ENCODE measurements around the gene PSMA4.
A peak's percentile ranks its signal among the peaks of the same experiment; 100 is the strongest.
"Not testable (repeated sequence)": the region's sequence is repeated elsewhere in the genome, so short reads cannot be mapped to it uniquely, and the experiment has no call there.

Gene PSMA4

GRCh38 chr15:78540141-78540870, at the start of gene PSMA4:
PSMA4 (plus strand) TSS chr15:78540444; CDS start chr15:78541928, 1,484 bp downstream.
- peaks cover 34 to 38% (median 36%) of the 10 kb centered on the region in 11 experiments for H3K36me3 ChIP-seq
- H3K27me3 ChIP-seq, result no peaks in the 10 kb centered on the region
- H4K20me1 ChIP-seq, result peaks cover 5 to 37% (median 31%) of the 10 kb centered on the region in 11 experiments; a peak in 17 of 22 replicates
- peaks cover 16 to 32% (median 25%) of the 10 kb centered on the region in 10 experiments; a peak in 19 of 20 replicates for H3K4me1 ChIP-seq
- H3K9me3 ChIP-seq (replicated peaks in 1 of 11), result no peaks in the 10 kb centered on the region
- H3K4me3 ChIP-seq, result peak within 1 kb of the TSS; percentile 74 to 90 (median 83)
- peak within 1 kb of the TSS; percentile 91 to 97 (median 94) for H3K9ac ChIP-seq
- TF ChIP-seq Cebpa-rat (IDR thresholded peaks at IDR 0.05), result no peak
- H3K4me2 ChIP-seq, result peak within 1 kb of the TSS; percentile 76 to 97 (median 93)
- peak within 1 kb of the TSS; percentile 89 to 98 (median 94) for H3K27ac ChIP-seq

GRCh38 chr15:78492872-78493271, 47.4 kb upstream of the PSMA4 start:
- Histone ChIP-seq H3K9me3 (replicated peaks in 1 of 11) (no peaks in the 10 kb centered on the region), H3K4me3 (no peak overlapping the region), H3K36me3 (peaks cover 96 to 100% (median 99%) of the 10 kb centered on the region in 11 experiments), H3K9ac (no peak overlapping the region), H3K4me1 (peaks cover 0 to 17% (median 11%) of the 10 kb centered on the region in 10 experiments; a peak in 16 of 20 replicates), H3K4me2 (no peak overlapping the region), H3K27me3 (no peaks in the 10 kb centered on the region), H4K20me1 (peaks cover 0 to 18% (median 6%) of the 10 kb centered on the region in 11 experiments; a peak in 12 of 22 replicates), H3K27ac (no peak overlapping the region)
- no peak for TF ChIP-seq Cebpa-rat (IDR thresholded peaks at IDR 0.05)

- no peak for TF ChIP-seq Cebpa-rat (IDR thresholded peaks at IDR 0.05)
- H3K9me3 ChIP-seq (replicated peaks in 1 of 11), result no peaks in the 10 kb centered on the region
- H3K27ac ChIP-seq, result no peak overlapping the region
- no peak overlapping the region for H3K4me2 ChIP-seq
- no peak overlapping the region for H3K4me3 ChIP-seq
- H3K9ac ChIP-seq, result no peak overlapping the region
- H4K20me1 ChIP-seq, result peaks cover 0 to 32% (median 0%) of the 10 kb centered on the region in 11 experiments; a peak in 6 of 22 replicates
- H3K4me1 ChIP-seq, result peaks cover 0 to 4% (median 0%) of the 10 kb centered on the region in 10 experiments; a peak in 4 of 20 replicates
- H3K36me3 ChIP-seq, result peaks cover 46 to 52% (median 48%) of the 10 kb centered on the region in 11 experiments
- H3K27me3 ChIP-seq, result no peaks in the 10 kb centered on the region
Observed at GRCh38 chr15:78501857-78502256, 38.4 kb upstream of the PSMA4 start.

GRCh38 chr15:78502641-78503040, 37.6 kb upstream of the PSMA4 start:
- peaks cover 38 to 44% (median 40%) of the 10 kb centered on the region in 11 experiments for H3K36me3 ChIP-seq
- H3K27ac ChIP-seq, result no peak overlapping the region
- H3K4me1 ChIP-seq, result peaks cover 0 to 6% (median under 1%) of the 10 kb centered on the region in 10 experiments; a peak in 12 of 20 replicates
- H3K9ac ChIP-seq, result no peak overlapping the region
- no peak overlapping the region for H3K4me3 ChIP-seq
- peaks cover 1 to 4% (median 3%) of the 10 kb centered on the region in 11 experiments; a peak in 14 of 22 replicates for H3K27me3 ChIP-seq
- TF ChIP-seq Cebpa-rat (IDR thresholded peaks at IDR 0.05), result no peak
- H4K20me1 ChIP-seq, result peaks cover 0 to 32% (median 0%) of the 10 kb centered on the region in 11 experiments; a peak in 6 of 22 replicates
- no peaks in the 10 kb centered on the region for H3K9me3 ChIP-seq (replicated peaks in 1 of 11)
- no peak overlapping the region for H3K4me2 ChIP-seq

GRCh38 chr15:78506971-78507830, 33.0 kb upstream of the PSMA4 start, which contains the start of gene HYKK:
HYKK (plus strand) TSS chr15:78507577; CDS start chr15:78513089, 5,512 bp downstream.
- peaks cover 10 to 25% (median 18%) of the 10 kb centered on the region in 11 experiments; a peak in 19 of 22 replicates for H3K27me3 ChIP-seq
- H3K4me2 ChIP-seq, result peak within 1 kb of the TSS; percentile 91 to 100 (median 97)
- H3K36me3 ChIP-seq, result no peaks in the 10 kb centered on the region
- no peaks in the 10 kb centered on the region for H3K9me3 ChIP-seq (replicated peaks in 1 of 11)
- H3K9ac ChIP-seq, result peak within 1 kb of the TSS; percentile 60 to 76 (median 70)
- H3K4me1 ChIP-seq, result peaks cover 0 to 15% (median 9%) of the 10 kb centered on the region in 10 experiments; a peak in 16 of 20 replicates
- H3K4me3 ChIP-seq, result peak within 1 kb of the TSS; percentile 65 to 84 (median 74)
- H3K27ac ChIP-seq, result peak within 1 kb of the TSS in 4 of 11 experiments; percentile 7 to 28 (median 22); a peak in 3 of 22 replicates
- peaks cover 0 to 11% (median 0%) of the 10 kb centered on the region in 11 experiments; a peak in 2 of 22 replicates for H4K20me1 ChIP-seq
- TF ChIP-seq Cebpa-rat (IDR thresholded peaks at IDR 0.05), result no peak

GRCh38 chr15:78507831-78508160, 32.4 kb upstream of the PSMA4 start:
- no peak for TF ChIP-seq Cebpa-rat (IDR thresholded peaks at IDR 0.05)
- H3K4me2 ChIP-seq, result peak overlapping the region; percentile 91 to 100 (median 97)
- no peaks in the 10 kb centered on the region for H3K36me3 ChIP-seq
- peaks cover 0 to 15% (median 9%) of the 10 kb centered on the region in 10 experiments; a peak in 16 of 20 replicates for H3K4me1 ChIP-seq
- peaks cover 10 to 25% (median 18%) of the 10 kb centered on the region in 11 experiments; a peak in 19 of 22 replicates for H3K27me3 ChIP-seq
- peak overlapping the region in 4 of 11 experiments; percentile 7 to 28 (median 22); a peak in 3 of 22 replicates for H3K27ac ChIP-seq
- peak overlapping the region; percentile 65 to 84 (median 74) for H3K4me3 ChIP-seq
- no peaks in the 10 kb centered on the region for H3K9me3 ChIP-seq (replicated peaks in 1 of 11)
- peak overlapping the region; percentile 60 to 76 (median 70) for H3K9ac ChIP-seq
- H4K20me1 ChIP-seq, result peaks cover 0 to 11% (median 0%) of the 10 kb centered on the region in 11 experiments; a peak in 1 of 22 replicates

GRCh38 chr15:78508272-78508671, 32.0 kb upstream of the PSMA4 start:
- TF ChIP-seq Cebpa-rat (IDR thresholded peaks at IDR 0.05), result no peak
- peaks cover 10 to 25% (median 18%) of the 10 kb centered on the region in 11 experiments; a peak in 19 of 22 replicates for H3K27me3 ChIP-seq
- H3K9ac ChIP-seq, result peak overlapping the region in 7 of 11 experiments; percentile 65 to 76 (median 71); a peak in 9 of 22 replicates
- peak overlapping the region; percentile 91 to 100 (median 97) for H3K4me2 ChIP-seq
- H3K36me3 ChIP-seq, result no peaks in the 10 kb centered on the region
- H3K4me3 ChIP-seq, result peak overlapping the region; percentile 65 to 84 (median 74)
- H3K9me3 ChIP-seq (replicated peaks in 1 of 11), result no peaks in the 10 kb centered on the region
- H3K27ac ChIP-seq, result no peak overlapping the region
- peaks cover 0 to 11% (median 0%) of the 10 kb centered on the region in 11 experiments; a peak in 1 of 22 replicates for H4K20me1 ChIP-seq
- peaks cover 0 to 15% (median 9%) of the 10 kb centered on the region in 10 experiments; a peak in 16 of 20 replicates for H3K4me1 ChIP-seq

GRCh38 chr15:78509726-78510312, 30.4 kb upstream of the PSMA4 start:
- H4K20me1 ChIP-seq, result peaks cover 0 to 11% (median 0%) of the 10 kb centered on the region in 11 experiments; a peak in 1 of 22 replicates
- no peak overlapping the region for H3K4me3 ChIP-seq
- no peak overlapping the region for H3K27ac ChIP-seq
- no peak overlapping the region for H3K9ac ChIP-seq
- peaks cover 10 to 25% (median 18%) of the 10 kb centered on the region in 11 experiments; a peak in 19 of 22 replicates for H3K27me3 ChIP-seq
- H3K4me2 ChIP-seq, result no peak overlapping the region
- H3K4me1 ChIP-seq, result peaks cover 0 to 15% (median 9%) of the 10 kb centered on the region in 10 experiments; a peak in 16 of 20 replicates
- TF ChIP-seq Cebpa-rat (IDR thresholded peaks at IDR 0.05), result no peak
- no peaks in the 10 kb centered on the region for H3K9me3 ChIP-seq (replicated peaks in 1 of 11)
- H3K36me3 ChIP-seq, result no peaks in the 10 kb centered on the region

GRCh38 chr15:78520035-78520434, 20.2 kb upstream of the PSMA4 start:
- H3K4me3 ChIP-seq, H3K4me1 ChIP-seq, H3K9ac ChIP-seq, H3K27me3 ChIP-seq, H3K4me2 ChIP-seq, H4K20me1 ChIP-seq, H3K36me3 ChIP-seq, H3K27ac ChIP-seq: not testable (repeated sequence)
- H3K9me3 ChIP-seq (replicated peaks in 1 of 11), result peaks cover 14 to 20% (median 19%) of the 10 kb centered on the region in 11 experiments
